Hepatocyte (in vitro differentiated cells): Measurements from ENCODE around the gene PSMA7.

Source experiments
- EZH2 ChIP-seq: fragments of 200-600 bp; sonication (generic); IDR thresholded peaks from 2 replicates; pipeline ENCODE4 v1.6.1; 2016; ENCODE audit warnings: antibody characterized with exemption, mild to moderate bottlenecking, borderline replicate concordance
- EZH2phosphoT487 ChIP-seq: fragments of 200-600 bp; sonication (generic); IDR thresholded peaks from one replicate; pipeline ENCODE4 v1.6.1; 2018; ENCODE audit warnings: antibody characterized with exemption, mild to moderate bottlenecking, low read depth, moderate library complexity; ENCODE audit not compliant: unreplicated experiment, severe bottlenecking
- TF ChIP-seq, protein P1 (sequence below): fragments of 200-600 bp; sonication (generic); IDR thresholded peaks from 2 replicates; pipeline ENCODE4 v1.5.1; 2016; ENCODE audit warnings: antibody characterized with exemption, mild to moderate bottlenecking; ENCODE audit not compliant: poor library complexity

DNA sequence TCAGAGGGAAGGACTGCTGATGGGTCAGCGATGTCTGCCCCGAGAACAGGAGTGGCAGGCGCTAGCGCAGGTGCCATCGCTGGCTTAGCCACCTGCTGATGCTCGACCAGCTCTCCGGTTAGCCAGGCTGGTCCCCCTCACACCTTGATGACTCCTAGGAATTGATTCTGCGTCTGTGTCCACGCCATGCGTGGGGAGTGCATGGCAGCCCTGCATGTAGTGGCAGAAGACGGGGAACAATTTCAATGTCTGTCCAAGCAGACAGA, 7.0 kb upstream of the PSMA7 start:
- TF ChIP-seq, protein P1, sequence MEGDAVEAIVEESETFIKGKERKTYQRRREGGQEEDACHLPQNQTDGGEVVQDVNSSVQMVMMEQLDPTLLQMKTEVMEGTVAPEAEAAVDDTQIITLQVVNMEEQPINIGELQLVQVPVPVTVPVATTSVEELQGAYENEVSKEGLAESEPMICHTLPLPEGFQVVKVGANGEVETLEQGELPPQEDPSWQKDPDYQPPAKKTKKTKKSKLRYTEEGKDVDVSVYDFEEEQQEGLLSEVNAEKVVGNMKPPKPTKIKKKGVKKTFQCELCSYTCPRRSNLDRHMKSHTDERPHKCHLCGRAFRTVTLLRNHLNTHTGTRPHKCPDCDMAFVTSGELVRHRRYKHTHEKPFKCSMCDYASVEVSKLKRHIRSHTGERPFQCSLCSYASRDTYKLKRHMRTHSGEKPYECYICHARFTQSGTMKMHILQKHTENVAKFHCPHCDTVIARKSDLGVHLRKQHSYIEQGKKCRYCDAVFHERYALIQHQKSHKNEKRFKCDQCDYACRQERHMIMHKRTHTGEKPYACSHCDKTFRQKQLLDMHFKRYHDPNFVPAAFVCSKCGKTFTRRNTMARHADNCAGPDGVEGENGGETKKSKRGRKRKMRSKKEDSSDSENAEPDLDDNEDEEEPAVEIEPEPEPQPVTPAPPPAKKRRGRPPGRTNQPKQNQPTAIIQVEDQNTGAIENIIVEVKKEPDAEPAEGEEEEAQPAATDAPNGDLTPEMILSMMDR: no peak
- TF ChIP-seq EZH2 (no peak), EZH2phosphoT487 (no peak)
